Inflammatory macrophage treated with lipopolysaccharide for 4 hours (primary cell): ENCODE measurements around the gene HLA-DOA.

ENCODE experiments used
- DNase-seq: peaks from one replicate; pipeline ENCODE4 v3.0.0-alpha.2; 2020

Gene HLA-DOA

GRCh38 chr6:32977272-32977952, 32.0 kb downstream of the HLA-DOA start:
- no peak for DNase-seq

- no peak for DNase-seq
Measured at GRCh38 chr6:32976334-32977069, 32.9 kb downstream of the HLA-DOA start.

- DNase-seq = no peak
Measured at GRCh38 chr6:32975886-32976285, 33.5 kb downstream of the HLA-DOA start.

GRCh38 chr6:32974541-32975308, 34.7 kb downstream of the HLA-DOA start:
- DNase-seq = no peak

GRCh38 chr6:32974016-32974333, 35.4 kb downstream of the HLA-DOA start:
- DNase-seq = peak; percentile 55

- peak; percentile 63 for DNase-seq
Measured at GRCh38 chr6:32973144-32974015, 36.0 kb downstream of the HLA-DOA start.

GRCh38 chr6:32972353-32973143, 36.8 kb downstream of the HLA-DOA start:
- peak; percentile 52 for DNase-seq

- DNase-seq = peak; percentile 100
Measured at GRCh38 chr6:32971581-32972352, 37.6 kb downstream of the HLA-DOA start.

GRCh38 chr6:32971242-32971580, 38.2 kb downstream of the HLA-DOA start:
- DNase-seq = no peak

- peak; percentile 88 for DNase-seq
Measured at GRCh38 chr6:32970413-32971241, 38.8 kb downstream of the HLA-DOA start.

GRCh38 chr6:32969685-32970412, 39.5 kb downstream of the HLA-DOA start:
- DNase-seq = peak; percentile 92

- DNase-seq = peak; percentile 76
Measured at GRCh38 chr6:32968867-32969684, 40.3 kb downstream of the HLA-DOA start.

GRCh38 chr6:32968093-32968866, 41.1 kb downstream of the HLA-DOA start, which contains the start of gene BRD2:
BRD2 (plus strand) TSS chr6:32968594; CDS start chr6:32972899, 4,305 bp downstream.
- DNase-seq = peak; percentile 96

GRCh38 chr6:32967151-32968091, 42.0 kb downstream of the HLA-DOA start:
- DNase-seq = peak; percentile 54

GRCh38 chr6:32964776-32965175, 44.6 kb downstream of the HLA-DOA start:
- no peak for DNase-seq

GRCh38 chr6:32963866-32964265, 45.5 kb downstream of the HLA-DOA start:
- DNase-seq = peak; percentile 52
